ENCODE data around the gene ATG9B. TPM values are rescaled to one million over a fixed set of nuclear protein-coding genes. Genes with fewer than 3 reads are reported as not detected.

The ATG9B gene
- total RNA-seq, 2 experiments from 2014 or later = 3.5 to 4.6 TPM

Other genes with a start within 250 kb of the ATG9B start
- gene TMEM176B, start 224.1 kb downstream of the ATG9B start, total RNA-seq = not detected
- not detected for gene TMEM176A, start 223.7 kb downstream of the ATG9B start, total RNA-seq
- not detected for gene AOC1, start 172.0 kb downstream of the ATG9B start, total RNA-seq
- under 1 TPM; 0.34 to 0.45 TPM for gene KCNH2, start 46.2 kb downstream of the ATG9B start, total RNA-seq
- 10 to 100 TPM; 10.4 to 13.2 TPM for gene NOS3, start 33.5 kb downstream of the ATG9B start, total RNA-seq
- gene ABCB8, start 4.0 kb upstream of the ATG9B start, total RNA-seq = 10 to 100 TPM; 48.4 to 49.5 TPM
- gene ASIC3, start 24.0 kb upstream of the ATG9B start, total RNA-seq = 1 to 10 TPM; 5.3 to 7.6 TPM
- 10 to 100 TPM; 12.8 to 14.1 TPM for gene CDK5, start 33.4 kb upstream of the ATG9B start, total RNA-seq
- 10 to 100 TPM; 46.7 to 50.5 TPM for gene SLC4A2, start 35.1 kb upstream of the ATG9B start, total RNA-seq
- 10 to 100 TPM; 56.8 to 57.4 TPM for gene FASTK, start 56.3 kb upstream of the ATG9B start, total RNA-seq
- 10 to 100 TPM; 53.8 to 60.9 TPM for gene TMUB1, start 59.0 kb upstream of the ATG9B start, total RNA-seq
- gene AGAP3, start 62.0 kb upstream of the ATG9B start, total RNA-seq = 10 to 100 TPM; 29.8 to 36.5 TPM
- gene GBX1, start 143.2 kb upstream of the ATG9B start, total RNA-seq = not detected
- not detected for gene ASB10, start 162.8 kb upstream of the ATG9B start, total RNA-seq
- gene H2BK1, start 186.0 kb upstream of the ATG9B start, total RNA-seq = not detected
- 10 to 100 TPM; 41.1 to 41.2 TPM for gene ABCF2, start 202.7 kb upstream of the ATG9B start, total RNA-seq
- 10 to 100 TPM; 33.6 to 34.2 TPM for gene CHPF2, start 208.0 kb upstream of the ATG9B start, total RNA-seq
- gene SMARCD3, start 224.2 kb upstream of the ATG9B start, total RNA-seq = 1 to 10 TPM; 4.4 to 5.5 TPM

All from activated CD4-positive, alpha-beta memory T cell treated with anti-CD3 and anti-CD28 coated beads for 36 hours (primary cell).